HG03280 (cell line): ENCODE measurements around the gene WRAP73.

Experiments used
- ATAC-seq: cut with Tn5 transposase; IDR thresholded peaks from one replicate; pipeline ENCODE4 v1.9.1; 2021; ENCODE audit warnings: mild to moderate bottlenecking, moderate library complexity; ENCODE audit not compliant: unreplicated experiment

WRAP73 gene

DNA sequence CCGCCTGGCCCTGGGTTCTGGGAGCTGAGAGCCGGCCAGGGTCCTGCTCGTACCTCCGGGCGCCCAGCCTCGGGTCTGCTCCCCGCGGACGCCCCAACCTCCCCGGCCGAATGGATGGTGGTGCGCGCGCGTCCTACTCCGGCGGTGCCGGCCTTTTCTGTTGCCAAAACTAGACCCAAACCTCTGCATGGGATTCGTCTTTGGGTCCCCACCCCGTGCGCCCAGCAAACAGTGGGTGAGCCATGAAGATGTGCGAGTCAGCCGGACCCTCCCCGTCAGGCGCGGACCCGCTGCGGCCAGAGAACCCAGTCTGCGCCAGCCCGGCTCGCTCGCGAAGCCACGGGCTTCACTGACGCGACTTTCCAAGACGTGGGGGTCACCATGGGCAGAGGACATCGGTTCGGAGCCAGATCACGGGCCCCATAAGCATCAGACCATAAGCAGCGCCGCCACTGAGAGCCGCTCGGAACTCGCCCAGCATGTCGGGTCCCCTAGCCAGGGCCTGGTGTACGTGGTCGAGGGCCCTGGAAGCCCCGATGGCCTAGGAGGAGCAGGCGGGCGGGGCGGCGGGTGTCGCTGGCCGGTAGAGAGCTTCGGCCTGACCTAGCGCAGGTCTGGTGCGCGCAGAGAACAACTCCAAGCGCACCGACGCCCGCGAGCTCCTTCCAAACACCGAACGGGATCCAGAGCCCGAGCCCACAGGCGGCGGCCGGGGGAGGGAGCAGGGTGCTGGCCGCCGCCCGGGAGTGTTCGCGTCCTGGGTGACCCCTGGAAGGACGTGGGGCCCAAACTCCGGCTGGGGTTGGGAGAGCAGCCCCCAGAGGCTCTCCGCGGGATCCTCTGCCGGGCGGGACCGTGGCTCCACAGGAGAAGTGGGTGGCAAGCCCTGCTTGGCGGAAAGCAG lies 1.4 kb upstream of the WRAP73 start:
- no peak for ATAC-seq

DNA sequence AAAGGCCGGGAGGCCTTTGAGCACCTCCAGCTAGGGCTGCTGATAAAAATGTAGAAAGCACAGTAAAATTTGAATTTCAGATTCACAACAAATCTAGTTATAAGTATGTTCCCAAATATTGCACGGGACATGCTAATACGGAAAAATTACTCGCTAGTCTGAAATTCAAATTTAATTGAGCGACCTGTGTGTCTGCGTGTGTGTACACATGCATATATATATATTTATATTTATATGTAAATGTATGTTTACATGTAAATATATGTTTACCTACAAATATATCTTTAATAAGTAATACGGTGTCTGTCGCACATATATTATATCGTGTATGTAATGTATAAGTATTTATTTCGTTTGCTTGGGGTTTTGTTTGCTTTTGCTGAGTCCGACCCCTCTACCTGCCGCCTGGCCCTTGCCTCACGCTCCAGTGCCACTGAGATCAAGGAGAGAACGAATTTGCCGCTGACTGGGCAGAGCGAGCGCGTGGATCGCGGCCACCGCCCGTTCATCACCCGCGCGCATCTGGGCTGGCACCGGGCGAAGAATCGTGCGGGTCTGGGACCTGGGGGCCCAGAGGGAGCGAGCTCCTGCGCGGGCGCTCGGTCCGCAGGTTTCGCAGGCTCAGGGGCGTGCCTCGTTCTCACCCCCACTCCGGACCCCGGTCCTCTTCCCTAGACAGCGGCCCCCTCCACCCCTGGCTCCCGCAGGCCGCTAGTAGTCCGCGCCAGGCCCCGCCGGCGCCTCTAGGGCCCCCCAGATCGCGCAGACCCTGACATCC lies 534 bp upstream of the WRAP73 start:
- no peak for ATAC-seq

DNA sequence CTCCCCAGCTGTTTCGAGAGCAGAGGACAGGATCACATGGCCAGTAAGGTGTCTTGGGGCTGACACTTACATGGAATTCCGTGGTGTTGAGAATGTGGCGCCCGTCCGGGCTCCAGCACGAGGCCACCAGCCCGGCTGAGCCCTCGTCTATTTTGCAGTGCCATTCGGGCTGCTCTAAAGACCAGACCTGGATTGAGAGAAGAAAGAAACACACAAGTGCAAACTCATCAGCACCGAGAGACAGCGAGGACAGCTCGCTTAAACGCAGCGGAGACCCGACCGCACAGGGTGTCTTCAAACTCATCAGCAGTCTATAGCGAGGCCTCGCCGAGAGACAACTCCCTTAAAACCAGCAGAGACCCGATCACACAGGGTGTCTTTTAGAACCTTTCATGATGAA lies 3.3 kb downstream of the WRAP73 start:
- ATAC-seq = no peak

DNA sequence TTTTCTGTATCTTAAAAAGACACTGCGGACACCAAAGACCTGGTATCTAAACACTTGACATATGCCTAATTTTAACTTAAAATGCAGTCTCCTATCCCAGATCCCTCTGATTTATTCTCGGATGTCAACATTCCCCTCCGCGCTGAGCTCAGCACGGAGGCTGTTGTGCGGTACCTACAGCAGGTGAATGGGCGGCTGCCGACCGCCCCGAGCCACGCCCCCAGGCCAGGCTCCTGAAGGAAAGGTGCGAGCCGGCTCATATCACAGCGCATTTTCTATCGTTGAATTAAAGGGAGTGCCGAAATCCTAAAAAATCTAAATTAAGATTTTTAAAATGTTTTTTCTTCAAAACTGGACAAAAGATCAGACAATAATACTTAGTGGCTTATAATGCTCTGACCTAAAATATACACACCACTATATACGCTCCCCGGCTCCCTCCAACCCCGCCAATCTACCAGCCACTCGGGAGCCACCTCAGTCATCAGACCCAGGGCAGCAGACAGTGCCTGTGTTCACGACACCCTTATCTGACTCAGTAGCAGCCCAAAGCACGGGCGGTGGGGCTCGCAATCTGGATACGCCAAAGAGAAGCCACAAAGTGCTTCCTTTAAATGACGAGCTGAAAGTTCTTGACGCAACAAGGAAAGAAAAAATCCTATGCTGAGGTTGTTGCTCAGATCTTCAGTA lies 4.1 kb downstream of the WRAP73 start:
- no peak for ATAC-seq

DNA sequence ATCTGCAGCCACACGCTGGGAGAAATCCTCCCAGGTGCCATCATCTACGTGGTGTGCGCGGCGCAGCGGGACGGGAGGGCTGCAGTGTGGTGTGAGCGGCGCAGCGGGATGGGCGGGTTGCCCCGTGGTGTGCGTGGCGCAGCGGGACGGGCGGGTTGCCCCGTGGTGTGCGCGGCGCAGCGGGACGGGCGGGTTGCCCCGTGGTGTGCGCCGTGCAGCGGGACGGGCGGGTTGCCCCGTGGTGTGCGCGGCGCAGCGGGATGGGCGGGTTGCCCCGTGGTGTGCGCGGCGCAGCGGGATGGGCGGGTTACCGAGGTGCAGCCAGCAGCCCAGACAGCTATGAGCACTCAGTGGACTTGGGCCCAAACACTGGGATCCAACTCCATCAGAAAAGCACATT lies 4.7 kb downstream of the WRAP73 start:
- no peak for ATAC-seq

DNA sequence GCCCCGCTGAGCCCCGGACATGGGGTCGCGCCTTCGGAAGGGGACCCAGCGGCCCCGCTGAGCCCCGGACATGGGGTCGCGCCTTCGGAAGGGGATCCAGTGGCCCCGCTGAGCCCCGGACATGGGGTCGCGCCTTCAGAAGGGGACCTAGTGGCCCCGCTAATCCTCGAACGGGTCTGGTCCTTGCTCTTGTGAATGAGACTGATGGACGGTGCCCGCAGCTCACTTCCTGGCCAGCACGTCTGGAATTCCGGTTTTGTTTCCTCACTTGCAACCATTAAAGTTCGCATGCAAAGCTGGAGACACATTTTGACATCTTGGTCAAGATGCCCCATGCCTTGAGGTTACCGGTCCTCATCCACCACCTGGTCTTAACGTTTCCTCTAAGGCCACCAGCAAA lies 5.6 kb downstream of the WRAP73 start:
- no peak for ATAC-seq

DNA sequence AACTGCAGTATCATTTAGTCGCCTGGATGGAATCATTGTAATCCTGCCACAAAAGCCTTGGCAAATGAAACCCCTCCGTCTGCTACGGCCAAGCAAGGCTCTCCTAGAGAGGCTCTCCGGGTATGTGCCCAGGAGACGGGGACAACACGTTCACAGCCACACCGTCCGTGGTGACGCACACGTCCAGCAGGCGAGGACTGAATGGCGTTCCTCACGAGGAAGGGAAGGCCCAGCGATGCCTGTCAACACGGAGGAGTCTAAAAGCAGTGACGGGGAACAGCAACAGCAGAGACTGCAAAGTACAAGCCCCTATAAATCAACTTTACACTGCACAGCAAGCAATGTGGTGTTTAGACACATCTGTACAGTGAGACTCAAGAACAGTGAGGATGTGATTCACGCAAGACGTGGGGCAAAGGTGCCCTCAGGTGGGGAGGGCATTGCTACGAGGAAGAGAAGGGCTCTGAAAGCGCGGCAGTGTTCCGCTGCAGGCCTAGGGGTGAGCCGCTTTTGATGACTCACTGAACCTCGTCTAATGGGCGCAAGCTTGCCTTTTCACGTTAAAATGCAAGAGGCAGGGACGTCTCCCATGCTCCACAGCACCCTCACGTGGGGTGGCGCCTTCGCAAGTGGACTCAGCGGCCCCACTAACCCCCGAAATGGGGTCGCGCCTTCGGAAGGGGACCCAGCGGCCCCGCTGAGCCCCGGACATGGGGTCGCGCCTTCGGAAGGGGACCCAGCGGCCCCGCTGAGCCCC lies 6.8 kb downstream of the WRAP73 start:
- ATAC-seq = no peak

DNA sequence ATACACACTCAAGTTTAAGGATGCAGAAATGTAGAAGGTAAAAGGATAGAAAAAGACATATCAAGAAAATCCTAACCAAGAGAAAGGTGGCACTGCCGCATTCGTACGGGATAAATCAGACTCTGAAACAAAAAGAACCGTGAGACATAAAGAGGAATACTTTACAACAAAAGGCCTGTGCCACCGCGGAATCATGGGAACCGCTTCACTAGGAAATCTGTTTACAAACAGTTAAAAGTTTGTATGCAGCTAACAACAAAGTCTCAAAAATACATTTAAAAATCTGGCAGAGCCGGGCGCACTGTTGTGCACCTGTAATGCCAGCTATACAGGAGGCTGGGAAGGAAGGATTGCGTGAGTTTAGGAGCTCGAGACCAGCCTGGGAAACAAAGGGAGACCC lies 8.1 kb downstream of the WRAP73 start:
- no peak for ATAC-seq

DNA sequence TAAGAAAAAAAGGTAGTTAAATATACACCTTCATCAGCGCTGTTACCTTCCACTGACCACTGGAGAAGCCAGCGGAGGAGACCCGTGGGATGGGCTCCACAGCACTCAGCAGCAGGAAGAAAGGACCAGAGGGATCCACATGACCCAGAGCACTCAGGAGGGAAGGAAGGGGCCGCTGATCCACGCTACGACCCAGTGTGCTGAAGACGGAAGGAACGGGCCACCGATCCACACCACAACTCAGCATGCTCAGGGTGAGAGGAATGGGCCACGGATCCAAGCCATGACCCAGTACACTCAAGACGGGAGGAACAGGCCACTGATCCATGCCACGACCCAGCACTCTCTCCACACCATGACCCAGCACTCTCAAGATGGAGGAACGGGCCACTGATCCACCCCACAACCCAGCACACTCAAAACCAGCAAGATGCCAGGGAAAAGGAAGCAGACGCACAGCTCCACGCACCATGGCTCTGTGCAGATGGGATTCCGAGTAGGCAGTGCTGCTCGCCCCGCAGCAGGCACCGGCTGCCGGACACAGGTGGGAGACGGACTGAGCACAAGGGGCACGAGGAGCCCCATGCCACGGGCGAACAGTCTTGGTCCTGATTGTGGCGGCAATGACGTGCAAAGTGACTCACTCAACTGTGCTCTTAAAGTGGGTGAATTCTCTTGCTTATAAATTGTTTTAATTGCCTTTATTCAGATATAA lies 8.7 kb downstream of the WRAP73 start:
- no peak for ATAC-seq

DNA sequence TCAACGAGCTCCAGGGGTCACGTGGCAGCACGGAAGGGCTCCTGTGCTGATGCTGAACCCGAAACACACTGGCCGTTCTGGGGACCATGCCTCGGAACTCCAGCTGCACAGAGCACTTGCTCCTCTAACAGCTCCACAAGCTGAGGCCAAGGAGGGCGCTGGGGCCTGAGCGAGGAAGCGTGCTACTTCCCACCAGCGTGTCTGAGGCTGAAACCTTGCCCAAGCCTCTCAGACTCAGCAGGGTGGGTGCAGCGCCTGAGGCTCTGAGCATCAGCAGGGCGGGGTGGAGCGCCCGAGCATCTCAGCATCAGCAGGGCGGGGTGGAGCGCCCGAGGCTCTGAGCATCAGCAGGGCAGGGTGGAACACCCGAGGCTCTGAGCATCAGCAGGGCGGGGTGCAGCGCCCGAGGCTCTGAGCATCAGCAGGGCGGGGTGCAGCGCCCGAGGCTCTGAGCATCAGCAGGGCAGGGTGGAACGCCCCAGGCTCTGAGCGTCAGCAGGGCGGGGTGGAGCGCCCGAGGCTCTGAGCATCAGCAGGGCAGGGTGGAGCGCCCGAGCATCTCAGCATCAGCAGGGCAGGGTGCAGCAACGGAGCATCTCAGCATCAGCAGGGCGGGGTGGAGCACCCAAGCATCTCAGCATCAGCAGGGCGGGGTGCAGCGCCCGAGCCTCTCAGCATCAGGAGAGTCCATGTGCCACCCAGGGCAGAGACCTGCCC lies 9.6 kb downstream of the WRAP73 start:
- no peak for ATAC-seq

DNA sequence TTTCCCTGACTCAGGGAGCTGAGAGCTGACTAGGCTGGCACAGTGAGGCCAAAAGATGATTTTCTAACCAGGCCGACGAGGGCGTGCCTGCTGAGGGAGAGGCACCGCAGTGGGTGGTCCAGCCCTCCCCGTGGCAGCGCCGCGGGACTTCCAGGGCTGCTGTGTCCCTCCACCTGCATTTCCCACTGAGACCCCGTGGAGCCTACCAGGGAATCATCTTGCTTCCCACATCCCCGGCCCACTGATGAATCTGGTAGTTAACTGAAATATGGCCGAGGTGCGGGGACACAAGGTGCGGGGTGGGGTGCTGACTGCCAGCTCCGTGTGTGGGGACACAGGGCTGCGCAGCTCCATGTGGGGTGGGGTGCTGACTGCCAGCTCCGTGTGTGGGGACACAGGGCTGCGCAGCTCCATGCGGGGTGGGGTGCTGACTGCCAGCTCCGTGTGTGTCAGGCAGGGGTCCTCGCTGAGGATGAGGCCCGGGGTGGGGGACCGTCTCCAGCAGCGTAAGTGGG lies 10.4 kb downstream of the WRAP73 start:
- ATAC-seq = no peak

DNA sequence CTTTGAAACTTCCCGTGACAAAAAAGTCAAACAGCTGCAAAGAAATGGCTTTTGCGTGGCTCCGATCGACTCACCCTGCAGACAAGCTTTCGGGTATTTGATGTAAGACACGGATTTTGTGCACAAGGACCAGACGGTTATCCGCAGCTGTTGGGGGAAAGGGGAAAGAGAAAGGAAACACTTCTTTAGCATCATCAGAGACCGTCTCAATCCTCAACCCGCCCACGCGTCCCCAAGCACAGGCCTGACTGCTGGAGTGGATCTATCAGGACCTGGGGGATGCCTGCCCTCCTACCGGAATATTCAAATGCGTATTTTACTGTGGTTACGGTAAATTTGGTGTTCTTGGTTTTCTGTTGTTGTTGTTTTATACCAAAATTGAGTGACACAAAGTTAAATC lies 11.2 kb downstream of the WRAP73 start:
- ATAC-seq = no peak

DNA sequence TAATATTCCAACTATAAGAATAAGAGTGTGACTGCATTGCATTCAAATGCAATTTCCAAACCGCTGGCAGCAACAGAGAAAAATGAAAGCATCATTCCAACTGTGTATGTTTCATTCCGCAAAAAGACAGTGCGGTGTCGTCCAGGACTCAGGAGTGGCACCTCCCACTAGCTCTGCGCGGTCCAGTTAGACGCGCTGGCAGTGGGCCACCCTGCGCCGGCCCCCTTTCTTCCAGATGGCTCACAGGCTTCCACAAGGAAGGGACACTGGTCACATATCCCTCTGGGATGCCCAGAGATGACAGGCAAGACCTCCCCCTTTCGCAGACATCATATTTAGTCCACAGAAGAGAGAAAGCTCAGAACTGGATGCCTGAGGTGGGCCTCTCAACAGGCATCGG lies 11.9 kb downstream of the WRAP73 start:
- ATAC-seq = no peak

DNA sequence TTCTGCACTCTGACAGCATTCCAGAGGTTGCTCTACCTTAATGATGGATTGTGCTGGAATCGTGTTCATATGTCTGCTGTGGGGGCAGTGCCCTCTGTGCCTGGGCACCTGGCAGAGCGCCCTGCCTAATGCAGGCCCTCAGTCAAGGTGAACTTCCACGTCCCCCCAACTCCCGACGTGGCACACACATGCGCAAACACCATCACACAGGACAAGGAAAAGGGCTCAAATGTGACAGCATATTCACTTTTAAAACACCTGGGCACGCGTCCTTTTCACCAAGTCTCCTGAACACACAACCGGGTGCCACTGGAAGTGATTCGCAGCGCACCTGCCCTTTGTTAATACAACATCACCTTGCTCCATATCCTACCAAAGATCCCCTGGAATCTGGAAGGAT lies 13.4 kb downstream of the WRAP73 start:
- no peak for ATAC-seq

DNA sequence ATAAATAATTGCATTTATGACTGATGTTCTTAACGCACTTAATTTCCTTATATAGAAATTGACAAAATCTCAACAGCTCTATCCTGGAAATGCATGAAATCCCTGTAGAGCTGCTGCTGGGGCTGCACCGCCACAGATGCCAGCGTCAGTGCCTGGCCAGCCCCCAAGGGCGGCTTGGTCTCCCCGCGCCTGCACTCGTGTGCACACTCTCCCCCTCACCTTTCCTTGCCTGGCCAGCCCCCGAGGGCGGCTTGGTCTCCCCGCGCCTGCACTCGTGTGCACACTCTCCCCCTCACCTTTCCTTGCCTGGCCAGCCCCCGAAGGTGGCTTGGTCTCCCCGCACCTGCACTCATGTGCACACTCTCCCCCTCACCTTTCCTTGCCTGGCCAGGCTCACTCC lies 13.8 kb downstream of the WRAP73 start:
- no peak for ATAC-seq

DNA sequence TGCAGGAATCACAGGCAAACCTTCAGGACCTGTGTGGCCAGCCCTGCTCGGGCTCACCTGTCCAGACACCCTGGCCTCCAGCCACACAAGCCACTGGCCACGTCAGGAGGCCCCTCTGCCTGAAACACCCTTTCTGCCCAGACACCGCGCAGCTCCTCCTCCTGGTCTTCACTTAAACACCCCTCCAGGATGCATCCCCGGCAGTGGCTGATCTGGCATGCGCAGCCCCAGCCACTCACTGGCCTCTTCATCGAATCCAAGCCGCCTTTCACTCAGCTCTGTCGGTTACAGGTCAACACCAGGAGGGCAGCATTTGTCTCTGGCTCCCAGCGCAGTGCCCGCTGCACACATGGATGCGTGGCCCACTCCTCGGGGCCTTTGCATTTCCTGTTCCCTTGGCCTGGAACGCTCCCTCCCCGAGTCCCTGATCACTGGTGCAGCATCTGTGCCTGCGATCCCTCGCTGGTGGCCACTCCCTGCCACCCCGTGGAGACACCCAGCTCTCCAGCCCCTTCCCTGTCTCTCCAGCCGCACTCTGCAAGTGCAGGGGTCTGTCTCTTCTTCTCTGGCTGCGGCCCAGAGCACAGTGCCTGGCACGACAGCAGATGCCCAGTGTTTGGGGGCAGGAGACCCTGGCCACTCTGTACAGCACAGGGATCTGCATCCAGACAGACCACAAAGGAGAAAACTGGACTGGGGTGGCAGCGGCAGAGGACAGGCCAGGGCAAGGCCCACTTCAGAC lies 15.7 kb downstream of the WRAP73 start:
- ATAC-seq = no peak

DNA sequence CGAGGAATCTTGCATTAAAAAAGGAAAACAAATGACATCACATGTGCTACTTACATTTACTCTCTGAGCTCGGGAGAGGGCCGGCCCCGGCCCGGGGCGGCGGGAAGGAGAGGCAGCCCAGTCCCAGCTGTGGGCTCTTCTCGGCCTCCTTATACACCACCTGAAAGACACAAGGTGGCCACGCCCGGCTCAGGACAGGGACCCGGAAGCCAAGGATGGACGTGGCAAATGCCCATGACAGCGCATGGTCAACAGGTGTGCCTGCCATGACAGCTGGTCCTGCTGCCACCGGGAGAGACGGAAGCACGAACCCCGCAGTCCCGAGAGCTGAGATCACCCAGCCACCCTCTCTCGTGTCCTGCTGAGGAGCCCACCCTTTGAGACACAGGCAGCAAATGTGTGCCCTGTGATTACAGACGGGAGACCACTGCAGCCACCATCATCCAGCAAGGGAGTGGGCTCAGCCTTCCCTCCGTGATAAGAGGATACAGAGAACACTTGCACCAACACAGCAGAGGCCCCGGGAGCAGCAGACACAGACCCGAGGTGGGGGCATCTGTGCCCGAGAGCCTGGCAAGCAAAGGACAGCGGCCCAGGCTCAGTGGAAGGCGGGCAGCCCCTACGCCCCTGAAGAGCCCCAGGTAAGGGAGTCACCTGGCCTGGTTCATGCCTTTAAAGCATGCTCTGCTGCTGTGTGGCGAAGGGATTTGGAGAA lies 16.4 kb downstream of the WRAP73 start:
- ATAC-seq = no peak

DNA sequence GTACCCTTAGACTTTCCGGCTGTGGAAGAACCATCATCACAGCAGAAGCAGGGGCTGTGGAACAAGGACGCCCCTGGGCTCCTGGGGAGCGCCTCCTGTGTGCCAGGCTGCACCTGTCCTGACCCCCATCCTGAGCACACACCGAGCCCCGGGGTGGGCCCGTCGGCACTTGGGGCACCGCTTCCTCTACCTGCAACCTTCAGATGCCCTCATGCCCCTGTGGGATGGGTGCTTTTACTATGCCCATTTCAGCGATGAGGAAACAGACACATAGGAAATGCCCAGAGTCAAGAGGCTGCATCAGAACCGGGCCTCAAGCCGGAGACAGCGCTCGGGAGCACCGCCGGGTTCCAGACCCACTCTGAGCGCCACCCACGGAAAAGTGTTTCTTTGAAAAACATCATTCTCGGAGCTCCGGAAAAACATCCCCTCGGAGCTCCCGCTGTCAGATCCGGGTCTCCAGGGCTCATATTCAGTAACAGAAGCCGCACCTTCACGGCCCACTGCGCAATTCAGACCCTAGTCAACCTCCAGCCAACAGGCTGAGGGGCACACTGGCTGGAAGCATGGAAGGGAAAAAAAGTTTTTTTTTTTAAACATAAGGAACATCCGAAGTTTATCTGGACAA lies 17.1 kb downstream of the WRAP73 start:
- ATAC-seq = no peak
